Vagina (tissue), 2 donors: Measurements from ENCODE around the gene PPIL4.
A peak's percentile ranks its signal among the peaks of the same experiment; 100 is the strongest.

Source experiments
- POLR2A ChIP-seq, 2 donors: fragments of 450-650 bp; IDR thresholded peaks; one replicate each; pipeline ENCODE4 v1.6.1; 2017; ENCODE audit warnings: antibody characterized with exemption in 2 of 2, mild to moderate bottlenecking in 2 of 2, moderate library complexity in 2 of 2
- POLR2AphosphoS5 ChIP-seq, 2 donors: sonication (generic); formaldehyde crosslinking; IDR thresholded peaks; one replicate each; pipeline ENCODE4 v1.9.0; 2017; ENCODE audit warnings: antibody characterized with exemption in 2 of 2, mild to moderate bottlenecking in 2 of 2, low read depth in 1 of 2; ENCODE audit not compliant: insufficient read depth in 1 of 2
- TF ChIP-seq, protein P1 (sequence below), 3 experiments: fragments of 450-650 bp in 2 of 3; fragments of 200-600 bp in 1 of 3; sonication (generic) in 1 of 3; IDR thresholded peaks; one replicate each; pipeline ENCODE4 v1.5.1; 2017 to 2019; ENCODE audit warnings: antibody characterized with exemption in 3 of 3, mild to moderate bottlenecking in 2 of 3, moderate library complexity in 2 of 3

DNA sequence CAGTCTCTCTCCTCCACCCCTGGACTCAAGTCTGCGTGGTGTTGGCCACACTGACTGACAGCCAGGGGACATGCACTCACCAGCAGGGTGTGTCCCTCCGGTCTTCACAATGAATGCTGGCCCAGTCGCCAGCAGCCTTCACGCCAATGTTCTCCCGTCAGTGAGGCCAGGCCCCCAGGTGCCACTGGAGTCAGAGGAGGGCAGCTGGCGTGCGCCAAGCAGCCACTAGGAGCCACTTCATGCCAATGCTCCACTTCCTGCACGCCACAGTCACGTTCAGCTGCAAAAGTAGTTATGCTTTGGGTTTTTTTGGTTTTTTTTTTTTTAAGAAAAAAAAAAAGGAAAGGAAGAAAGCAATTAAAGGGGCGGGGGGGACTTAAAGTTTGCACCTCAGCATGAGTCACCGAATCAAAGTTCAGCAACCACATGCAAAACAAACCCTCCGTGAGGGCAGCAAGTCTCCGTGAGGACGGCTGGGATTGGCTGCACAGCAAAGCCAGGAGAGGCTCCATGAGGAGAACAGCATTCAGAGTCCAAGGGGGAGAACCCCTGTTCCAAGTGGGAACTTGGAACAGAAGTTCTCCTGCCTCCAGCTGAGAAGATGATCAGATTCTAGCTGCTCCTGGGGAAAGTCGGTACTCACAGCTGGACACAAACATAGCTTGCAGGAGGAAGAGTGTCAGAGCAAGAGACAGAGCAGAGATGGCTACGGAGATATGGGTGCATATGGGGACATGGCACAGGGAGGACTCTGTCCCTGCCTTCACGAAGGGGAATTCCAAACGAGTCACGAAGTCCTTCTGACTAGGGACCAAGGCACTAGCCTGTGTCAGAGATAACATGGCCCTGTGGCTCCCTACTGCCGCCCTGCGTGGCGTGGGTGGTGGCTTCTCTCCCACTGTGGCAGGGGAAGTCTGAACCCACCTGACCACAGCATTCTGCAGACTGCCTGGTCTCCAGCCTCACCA lies 60.8 kb downstream of the PPIL4 start, which contains the start of gene ZC3H12D:
- TF ChIP-seq, protein P1, sequence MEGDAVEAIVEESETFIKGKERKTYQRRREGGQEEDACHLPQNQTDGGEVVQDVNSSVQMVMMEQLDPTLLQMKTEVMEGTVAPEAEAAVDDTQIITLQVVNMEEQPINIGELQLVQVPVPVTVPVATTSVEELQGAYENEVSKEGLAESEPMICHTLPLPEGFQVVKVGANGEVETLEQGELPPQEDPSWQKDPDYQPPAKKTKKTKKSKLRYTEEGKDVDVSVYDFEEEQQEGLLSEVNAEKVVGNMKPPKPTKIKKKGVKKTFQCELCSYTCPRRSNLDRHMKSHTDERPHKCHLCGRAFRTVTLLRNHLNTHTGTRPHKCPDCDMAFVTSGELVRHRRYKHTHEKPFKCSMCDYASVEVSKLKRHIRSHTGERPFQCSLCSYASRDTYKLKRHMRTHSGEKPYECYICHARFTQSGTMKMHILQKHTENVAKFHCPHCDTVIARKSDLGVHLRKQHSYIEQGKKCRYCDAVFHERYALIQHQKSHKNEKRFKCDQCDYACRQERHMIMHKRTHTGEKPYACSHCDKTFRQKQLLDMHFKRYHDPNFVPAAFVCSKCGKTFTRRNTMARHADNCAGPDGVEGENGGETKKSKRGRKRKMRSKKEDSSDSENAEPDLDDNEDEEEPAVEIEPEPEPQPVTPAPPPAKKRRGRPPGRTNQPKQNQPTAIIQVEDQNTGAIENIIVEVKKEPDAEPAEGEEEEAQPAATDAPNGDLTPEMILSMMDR (IDR thresholded peaks at IDR 0.05), result no peak
- TF ChIP-seq POLR2A (IDR thresholded peaks at IDR 0.05), result no peak
- TF ChIP-seq POLR2AphosphoS5 (IDR thresholded peaks at IDR 0.05; ENCODE audit: insufficient read depth in 1 of 2, low read depth in 1 of 2), result peak in 1 of 2 donors; percentile 25
